ENCODE results near the gene LDB3.

DNA sequence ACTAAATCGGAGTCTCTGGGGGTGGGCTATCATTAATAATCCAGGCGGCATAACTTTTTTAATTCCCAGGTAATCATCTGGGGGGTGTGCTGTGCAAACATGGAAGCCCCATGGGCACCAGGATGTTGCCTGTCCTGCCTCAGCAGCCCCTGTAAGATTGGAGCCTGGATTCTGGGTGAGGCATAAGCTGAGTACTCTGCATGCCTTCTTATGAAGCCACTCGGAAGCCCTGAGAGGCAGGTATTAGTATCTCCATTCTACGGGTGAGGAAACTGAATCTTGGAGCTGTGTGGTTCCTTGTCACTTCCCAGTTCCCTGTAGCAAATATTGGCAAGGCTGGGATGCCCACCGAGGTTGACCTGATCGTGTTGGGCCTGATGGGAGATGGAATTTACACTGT, 21.4 kb upstream of the LDB3 start:
- TF ChIP-seq EZH2 (IDR thresholded peaks at IDR 0.05; ENCODE audit: low read length, missing control alignments) = no peak
- TF ChIP-seq, protein P1, sequence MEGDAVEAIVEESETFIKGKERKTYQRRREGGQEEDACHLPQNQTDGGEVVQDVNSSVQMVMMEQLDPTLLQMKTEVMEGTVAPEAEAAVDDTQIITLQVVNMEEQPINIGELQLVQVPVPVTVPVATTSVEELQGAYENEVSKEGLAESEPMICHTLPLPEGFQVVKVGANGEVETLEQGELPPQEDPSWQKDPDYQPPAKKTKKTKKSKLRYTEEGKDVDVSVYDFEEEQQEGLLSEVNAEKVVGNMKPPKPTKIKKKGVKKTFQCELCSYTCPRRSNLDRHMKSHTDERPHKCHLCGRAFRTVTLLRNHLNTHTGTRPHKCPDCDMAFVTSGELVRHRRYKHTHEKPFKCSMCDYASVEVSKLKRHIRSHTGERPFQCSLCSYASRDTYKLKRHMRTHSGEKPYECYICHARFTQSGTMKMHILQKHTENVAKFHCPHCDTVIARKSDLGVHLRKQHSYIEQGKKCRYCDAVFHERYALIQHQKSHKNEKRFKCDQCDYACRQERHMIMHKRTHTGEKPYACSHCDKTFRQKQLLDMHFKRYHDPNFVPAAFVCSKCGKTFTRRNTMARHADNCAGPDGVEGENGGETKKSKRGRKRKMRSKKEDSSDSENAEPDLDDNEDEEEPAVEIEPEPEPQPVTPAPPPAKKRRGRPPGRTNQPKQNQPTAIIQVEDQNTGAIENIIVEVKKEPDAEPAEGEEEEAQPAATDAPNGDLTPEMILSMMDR (conservative IDR thresholded peaks at IDR 0.05 in 1 of 2, IDR thresholded peaks at IDR 0.05 in 1 of 2; ENCODE audit: low read depth in 1 of 2, low read length in 2 of 2) = no peak

Data from fibroblast of lung (primary cell).